22Rv1 (cell line): ENCODE measurements around the gene TTC8.

Source experiments
- ZFX ChIP-seq: fragments of 450-650 bp; IDR thresholded peaks from 2 replicates; pipeline ENCODE4 v1.6.1; 2017; ENCODE audit warnings: antibody characterized with exemption, borderline replicate concordance
- TF ChIP-seq, protein P1 (sequence below): fragments of 450-650 bp; IDR thresholded peaks from 2 replicates; pipeline ENCODE4 v1.5.1; 2017; ENCODE audit warnings: mild to moderate bottlenecking

DNA sequence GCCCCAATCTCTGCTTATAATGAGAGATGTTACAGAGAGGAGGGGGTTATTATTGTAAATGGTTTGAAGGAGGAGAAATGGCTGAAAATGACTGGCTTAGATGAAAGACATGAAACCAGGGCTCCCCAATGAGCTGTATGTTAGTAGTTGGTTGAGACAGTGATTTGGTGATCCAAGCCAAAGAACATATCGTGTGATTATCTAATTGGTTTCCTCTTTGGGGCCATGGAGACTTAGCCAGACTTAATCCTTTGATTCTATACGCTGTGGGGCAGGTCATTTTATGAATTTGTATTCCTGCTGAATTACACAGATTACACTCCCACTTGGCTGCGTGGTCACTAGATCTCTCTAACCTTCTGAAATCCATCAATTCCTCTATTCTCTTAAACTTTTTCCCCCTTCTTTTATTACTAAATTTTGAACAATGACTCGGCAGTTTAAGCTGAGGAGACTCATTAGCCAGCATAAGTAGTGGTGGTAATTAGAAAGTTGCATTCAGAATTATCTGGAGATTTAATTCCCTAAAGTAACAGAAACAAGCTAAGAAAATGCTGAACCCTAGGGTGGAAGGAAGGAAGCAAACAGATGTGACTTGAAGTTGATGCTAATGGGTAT lies 5.3 kb downstream of the TTC8 start:
- TF ChIP-seq, protein P1, sequence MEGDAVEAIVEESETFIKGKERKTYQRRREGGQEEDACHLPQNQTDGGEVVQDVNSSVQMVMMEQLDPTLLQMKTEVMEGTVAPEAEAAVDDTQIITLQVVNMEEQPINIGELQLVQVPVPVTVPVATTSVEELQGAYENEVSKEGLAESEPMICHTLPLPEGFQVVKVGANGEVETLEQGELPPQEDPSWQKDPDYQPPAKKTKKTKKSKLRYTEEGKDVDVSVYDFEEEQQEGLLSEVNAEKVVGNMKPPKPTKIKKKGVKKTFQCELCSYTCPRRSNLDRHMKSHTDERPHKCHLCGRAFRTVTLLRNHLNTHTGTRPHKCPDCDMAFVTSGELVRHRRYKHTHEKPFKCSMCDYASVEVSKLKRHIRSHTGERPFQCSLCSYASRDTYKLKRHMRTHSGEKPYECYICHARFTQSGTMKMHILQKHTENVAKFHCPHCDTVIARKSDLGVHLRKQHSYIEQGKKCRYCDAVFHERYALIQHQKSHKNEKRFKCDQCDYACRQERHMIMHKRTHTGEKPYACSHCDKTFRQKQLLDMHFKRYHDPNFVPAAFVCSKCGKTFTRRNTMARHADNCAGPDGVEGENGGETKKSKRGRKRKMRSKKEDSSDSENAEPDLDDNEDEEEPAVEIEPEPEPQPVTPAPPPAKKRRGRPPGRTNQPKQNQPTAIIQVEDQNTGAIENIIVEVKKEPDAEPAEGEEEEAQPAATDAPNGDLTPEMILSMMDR = no peak
- TF ChIP-seq ZFX = no peak
